AG04450 (cell line): ENCODE measurements around the gene PPM1L. TPM values are rescaled to one million over a fixed set of nuclear protein-coding genes. Genes with fewer than 3 reads are reported as not detected.
A peak's percentile ranks its signal among the peaks of the same experiment; 100 is the strongest.

Experiments used
- CTCF ChIA-PET: fragments of 300-600, 350-600 bp; formaldehyde crosslinking; extraction: SDS; loops from one replicate; lab custom pipeline; 2022; ENCODE audit warnings: antibody characterized with exemption, inconsistent platforms; lab: Charles Lee
- POLR2A ChIA-PET: fragments of 350-600 bp; formaldehyde crosslinking; extraction: SDS; loops from one replicate; lab custom pipeline; 2021; ENCODE audit warnings: antibody characterized with exemption, inconsistent platforms; lab: Yijun Ruan, JAX
- DNase-seq: peaks from one replicate; pipeline ENCODE4 v3.0.0-alpha.2; 2011; ENCODE audit warnings: low read depth, low spot score
- H3K27ac ChIP-seq: one replicate; pipeline ENCODE4 v1.5.1; 2012; ENCODE audit warnings: low read depth, low read length, control low read depth
- H3K27me3 ChIP-seq: one replicate; pipeline ENCODE4 v1.6.0; 2012; ENCODE audit warnings: low read length; ENCODE audit not compliant: control insufficient read depth, insufficient read depth
- H3K4me3 ChIP-seq: 2 replicates; pipeline ENCODE4 v1.5.1; 2011; ENCODE audit warnings: mild to moderate bottlenecking, low read depth, low read length, control low read depth
- H3K9me3 ChIP-seq: 2 replicates; pipeline ENCODE4 v1.5.1; 2012; ENCODE audit warnings: low read length; ENCODE audit not compliant: control insufficient read depth, insufficient read depth
- polyA plus RNA-seq: library from polyadenylated mRNA; depleted of rRNA; stranded (reverse); fragments of >200 nt; gene quantifications from 2 replicates; pipeline ENCODE4 v1.2.3, GENCODE V29; 2011
- TF ChIP-seq, protein P1 (sequence below): IDR thresholded peaks from 2 replicates; pipeline ENCODE4 v1.5.1; 2011; ENCODE audit warnings: low read depth, low read length, control low read depth, inconsistent platforms

PPM1L gene
- polyA plus RNA-seq, 1 experiment: 0.33 TPM

DNA sequence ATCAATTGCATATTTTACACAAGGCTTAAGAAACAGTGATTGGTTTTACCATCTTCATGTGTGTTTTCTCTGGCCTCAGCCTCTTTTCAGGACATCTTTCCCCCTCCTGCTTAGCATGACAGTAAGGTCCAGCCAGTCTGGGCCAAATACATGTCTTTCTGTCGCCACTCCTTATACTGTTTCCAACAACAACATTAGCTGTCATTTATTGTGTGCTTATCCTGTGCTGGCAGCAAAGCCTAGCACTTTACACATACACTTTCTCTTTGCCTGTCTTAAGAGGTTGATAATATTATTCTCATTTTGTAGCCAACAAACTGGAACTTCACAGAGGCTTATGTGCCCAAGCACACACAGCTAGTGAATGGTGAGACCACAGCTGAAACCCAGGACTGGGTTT lies 311.3 kb downstream of the PPM1L start:
- ChIA-PET POLR2A (no interaction called here), CTCF (no interaction called here)
- no peak overlapping the region for H3K27ac ChIP-seq
- no peaks in the 10 kb centered on the region for H3K9me3 ChIP-seq
- H3K4me3 ChIP-seq: no peak overlapping the region
- TF ChIP-seq, protein P1, sequence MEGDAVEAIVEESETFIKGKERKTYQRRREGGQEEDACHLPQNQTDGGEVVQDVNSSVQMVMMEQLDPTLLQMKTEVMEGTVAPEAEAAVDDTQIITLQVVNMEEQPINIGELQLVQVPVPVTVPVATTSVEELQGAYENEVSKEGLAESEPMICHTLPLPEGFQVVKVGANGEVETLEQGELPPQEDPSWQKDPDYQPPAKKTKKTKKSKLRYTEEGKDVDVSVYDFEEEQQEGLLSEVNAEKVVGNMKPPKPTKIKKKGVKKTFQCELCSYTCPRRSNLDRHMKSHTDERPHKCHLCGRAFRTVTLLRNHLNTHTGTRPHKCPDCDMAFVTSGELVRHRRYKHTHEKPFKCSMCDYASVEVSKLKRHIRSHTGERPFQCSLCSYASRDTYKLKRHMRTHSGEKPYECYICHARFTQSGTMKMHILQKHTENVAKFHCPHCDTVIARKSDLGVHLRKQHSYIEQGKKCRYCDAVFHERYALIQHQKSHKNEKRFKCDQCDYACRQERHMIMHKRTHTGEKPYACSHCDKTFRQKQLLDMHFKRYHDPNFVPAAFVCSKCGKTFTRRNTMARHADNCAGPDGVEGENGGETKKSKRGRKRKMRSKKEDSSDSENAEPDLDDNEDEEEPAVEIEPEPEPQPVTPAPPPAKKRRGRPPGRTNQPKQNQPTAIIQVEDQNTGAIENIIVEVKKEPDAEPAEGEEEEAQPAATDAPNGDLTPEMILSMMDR: no peak
- no peak for DNase-seq
- no peaks in the 10 kb centered on the region for H3K27me3 ChIP-seq

DNA sequence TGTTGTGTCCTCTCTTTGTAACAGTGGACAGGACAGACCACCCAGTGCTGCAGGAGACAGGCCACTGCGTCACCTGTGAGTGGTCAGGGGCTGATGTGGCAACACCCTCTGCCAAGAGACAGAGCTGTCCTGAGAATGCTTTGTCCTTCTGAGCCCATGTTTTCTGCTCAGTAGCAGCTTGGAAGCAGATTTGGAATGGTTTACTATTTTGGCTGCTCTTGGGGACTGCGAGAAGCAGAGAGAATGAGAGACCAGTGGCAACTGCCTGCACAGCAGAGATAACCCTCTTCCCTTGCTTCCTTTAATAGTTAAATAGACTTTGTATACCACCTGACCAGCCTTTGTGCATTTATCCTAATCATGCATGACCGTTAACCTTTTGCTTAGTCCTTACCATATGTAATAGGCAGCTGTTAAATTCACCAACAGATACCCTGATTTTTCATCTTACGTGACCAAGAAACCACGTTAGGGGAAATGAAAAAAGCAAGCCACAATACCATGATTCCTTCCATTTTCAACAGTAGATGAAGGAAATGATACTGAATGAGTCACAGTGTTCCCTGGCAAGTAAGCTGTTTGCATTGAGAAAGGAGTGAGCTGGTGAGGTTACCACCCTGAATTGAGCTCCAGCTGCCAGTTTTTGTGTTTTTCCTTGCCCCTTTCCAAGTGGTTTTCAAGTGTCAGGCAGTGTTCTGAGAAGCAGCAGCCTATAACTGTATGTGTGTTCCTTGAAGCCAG lies 313.6 kb downstream of the PPM1L start:
- Histone ChIP-seq H3K27ac (no peak overlapping the region), H3K27me3 (no peaks in the 10 kb centered on the region), H3K4me3 (no peak overlapping the region), H3K9me3 (no peaks in the 10 kb centered on the region)
- CTCF ChIA-PET: interaction anchor here (1.7 kb wide), 1 partner anchor 149 kb away, joined by 3 read pairs; no protein-coding TSS in a partner anchor
- POLR2A ChIA-PET: no interaction called here
- TF ChIP-seq, protein P1: no peak
- DNase-seq: peak; percentile 1

DNA sequence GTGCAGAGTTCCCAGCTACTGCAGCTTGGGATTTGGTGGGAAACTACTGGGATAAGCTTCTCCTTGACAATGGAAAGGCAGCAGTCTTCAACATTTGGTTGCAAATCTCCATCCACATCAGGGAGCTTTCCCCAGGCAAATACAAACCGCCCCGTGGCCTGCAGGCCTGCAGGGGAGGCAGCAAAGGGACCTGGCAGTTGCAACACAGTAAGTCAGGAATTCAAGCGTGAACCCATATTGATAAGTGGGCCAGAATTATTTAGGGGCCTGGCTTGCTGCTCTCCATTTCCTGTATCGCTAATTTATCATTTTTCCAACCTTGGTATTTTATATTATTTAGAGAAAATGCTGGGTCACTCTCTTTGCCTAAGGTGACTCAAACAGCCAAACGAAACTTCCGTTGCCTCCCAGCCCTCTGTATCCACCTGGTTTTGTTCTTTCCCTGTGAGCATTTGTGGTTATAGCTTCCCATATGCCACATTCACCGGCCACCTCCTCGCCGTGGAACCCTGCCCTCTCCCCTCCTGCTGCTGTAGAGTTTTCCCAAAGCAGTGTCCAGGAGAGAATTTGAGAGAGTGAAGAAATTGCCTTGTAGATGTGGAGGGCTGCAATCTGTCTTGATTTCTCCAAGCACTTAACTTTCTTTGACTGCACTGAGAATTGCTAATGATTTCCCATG lies 314.4 kb downstream of the PPM1L start:
- H3K9me3 ChIP-seq: no peaks in the 10 kb centered on the region
- no peak overlapping the region for H3K27ac ChIP-seq
- TF ChIP-seq, protein P1: no peak
- no peak for DNase-seq
- no peak overlapping the region for H3K4me3 ChIP-seq
- POLR2A ChIA-PET: no interaction called here
- H3K27me3 ChIP-seq: no peaks in the 10 kb centered on the region
- CTCF ChIA-PET: interaction anchor here (1.7 kb wide), 1 partner anchor 149 kb away, joined by 3 read pairs; no protein-coding TSS in a partner anchor

DNA sequence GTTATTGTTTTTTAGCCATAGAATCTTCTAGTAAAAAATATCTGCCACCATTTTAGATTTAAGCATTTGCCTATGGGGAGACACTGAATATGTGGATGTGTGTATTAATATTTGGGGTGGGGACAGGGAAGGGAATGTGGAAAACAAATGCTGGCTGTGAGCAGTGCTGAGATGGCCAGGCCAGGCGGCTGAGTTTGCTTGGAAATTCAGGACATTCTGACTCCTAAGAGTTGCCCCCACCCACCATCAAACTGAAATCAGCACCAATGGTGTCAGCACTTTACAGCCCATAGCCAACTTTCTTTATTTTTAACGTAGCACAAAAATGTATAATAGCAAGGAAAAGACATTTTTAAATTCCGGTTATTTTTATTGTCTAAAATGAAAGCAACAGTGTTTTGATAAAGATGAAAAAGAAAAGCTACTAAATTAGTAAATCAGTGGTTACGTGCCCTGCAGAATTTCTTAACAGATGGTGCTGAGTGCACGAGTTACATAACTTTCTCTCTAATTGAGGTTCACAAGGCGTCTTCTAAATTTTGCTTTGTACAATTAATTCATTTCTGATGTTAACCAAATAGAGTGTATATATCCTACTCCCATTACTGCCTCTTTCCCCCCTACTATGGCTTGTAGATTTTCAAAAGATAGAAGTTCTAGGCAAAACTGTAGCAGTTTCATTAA lies 315.1 kb downstream of the PPM1L start:
- DNase-seq: no peak
- TF ChIP-seq, protein P1: no peak
- ChIA-PET CTCF (no interaction called here), POLR2A (no interaction called here)
- no peak overlapping the region for H3K4me3 ChIP-seq
- H3K9me3 ChIP-seq: no peaks in the 10 kb centered on the region
- H3K27me3 ChIP-seq: no peaks in the 10 kb centered on the region
- no peak overlapping the region for H3K27ac ChIP-seq

DNA sequence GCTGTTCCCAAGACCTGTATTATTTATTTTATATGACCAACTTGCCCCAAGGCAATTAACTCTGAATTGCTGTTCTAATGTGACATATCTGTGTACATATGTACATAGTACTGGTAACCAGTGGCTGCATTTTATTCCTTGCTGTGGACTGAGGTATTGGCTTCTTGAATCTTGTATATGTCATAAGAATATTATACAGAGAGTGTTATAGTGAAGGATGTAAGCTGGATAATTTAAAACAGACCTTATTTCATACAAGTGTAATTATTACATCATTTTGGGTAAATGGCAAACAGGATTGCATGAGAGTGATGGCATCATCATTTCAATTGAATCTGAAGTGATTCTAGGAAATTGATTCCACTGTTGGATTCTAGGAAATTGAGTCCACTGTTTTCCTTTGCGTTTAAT lies 316.2 kb downstream of the PPM1L start:
- CTCF ChIA-PET: no interaction called here
- TF ChIP-seq, protein P1: no peak
- no peak overlapping the region for H3K27ac ChIP-seq
- no peak overlapping the region for H3K4me3 ChIP-seq
- no peak for DNase-seq
- no peaks in the 10 kb centered on the region for H3K9me3 ChIP-seq
- no peaks in the 10 kb centered on the region for H3K27me3 ChIP-seq
- POLR2A ChIA-PET: no interaction called here
